Right renal pelvis (tissue), 4 donors: ENCODE measurements around the gene B4GALT3. TPM values are rescaled to one million over a fixed set of nuclear protein-coding genes. Genes with fewer than 3 reads are reported as not detected.
A peak's percentile ranks its signal among the peaks of the same experiment; 100 is the strongest.

Source experiments
- DNase-seq, 4 donors: peaks; one replicate each; pipeline ENCODE4 v3.0.0-alpha.2; 2013; ENCODE audit warnings: low read depth in 4 of 4, low spot score in 3 of 4, missing footprints in 1 of 4
- polyA plus RNA-seq, 4 donors: library from polyadenylated mRNA; unstranded; fragments of 120-200 nt; gene quantifications; one replicate each; pipeline ENCODE4 v1.2.1, GENCODE V29; 2013; ENCODE audit not compliant: insufficient read length in 4 of 4

Gene B4GALT3
- polyA plus RNA-seq, 4 donors = 43.6 to 46.2 (median 44.9) TPM

DNA sequence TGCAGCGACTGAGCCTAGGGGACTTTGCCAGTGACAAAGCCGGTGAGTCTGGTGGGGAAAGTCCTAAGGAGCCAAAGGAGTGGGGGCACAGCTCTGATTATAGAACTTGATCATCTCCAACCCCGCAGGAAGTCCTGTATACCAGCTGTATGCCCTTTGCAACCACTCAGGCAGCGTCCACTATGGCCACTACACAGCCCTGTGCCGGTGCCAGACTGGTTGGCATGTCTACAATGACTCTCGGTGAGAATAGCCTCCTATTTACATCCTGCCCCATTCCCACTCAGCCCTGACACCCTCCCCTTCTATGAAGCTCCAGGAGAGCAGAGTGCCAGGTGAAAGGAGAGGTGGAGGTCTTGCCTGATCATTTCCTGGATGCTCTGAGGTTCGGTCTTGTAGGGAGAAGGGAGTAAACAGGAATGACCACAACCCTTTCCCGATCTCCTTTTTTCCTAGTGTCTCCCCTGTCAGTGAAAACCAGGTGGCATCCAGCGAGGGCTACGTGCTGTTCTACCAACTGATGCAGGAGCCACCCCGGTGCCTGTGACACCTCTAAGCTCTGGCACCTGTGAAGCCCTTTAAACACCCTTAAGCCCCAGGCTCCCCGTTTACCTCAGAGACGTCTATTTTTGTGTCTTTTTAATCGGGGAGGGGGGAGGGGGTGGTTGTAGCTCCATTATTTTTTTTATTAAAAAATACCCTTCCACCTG lies 12.3 kb downstream of the B4GALT3 start:
- DNase-seq = no peak

DNA sequence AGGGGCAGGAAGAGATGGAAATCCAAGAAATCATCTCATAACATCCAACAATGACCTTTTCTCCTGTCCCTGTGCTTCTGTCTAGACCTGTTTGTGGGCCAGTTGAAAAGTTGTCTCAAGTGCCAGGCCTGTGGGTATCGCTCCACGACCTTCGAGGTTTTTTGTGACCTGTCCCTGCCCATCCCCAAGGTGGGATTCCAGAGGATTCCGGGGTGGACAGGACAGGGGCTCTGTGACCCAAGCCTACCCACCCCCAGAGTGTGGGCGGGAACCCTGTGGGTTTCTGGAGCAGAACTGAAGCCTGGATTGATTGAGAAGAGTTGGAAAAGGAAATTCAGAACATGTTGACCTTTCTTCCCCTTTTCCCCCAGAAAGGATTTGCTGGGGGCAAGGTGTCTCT lies 13.5 kb downstream of the B4GALT3 start:
- no peak for DNase-seq

DNA sequence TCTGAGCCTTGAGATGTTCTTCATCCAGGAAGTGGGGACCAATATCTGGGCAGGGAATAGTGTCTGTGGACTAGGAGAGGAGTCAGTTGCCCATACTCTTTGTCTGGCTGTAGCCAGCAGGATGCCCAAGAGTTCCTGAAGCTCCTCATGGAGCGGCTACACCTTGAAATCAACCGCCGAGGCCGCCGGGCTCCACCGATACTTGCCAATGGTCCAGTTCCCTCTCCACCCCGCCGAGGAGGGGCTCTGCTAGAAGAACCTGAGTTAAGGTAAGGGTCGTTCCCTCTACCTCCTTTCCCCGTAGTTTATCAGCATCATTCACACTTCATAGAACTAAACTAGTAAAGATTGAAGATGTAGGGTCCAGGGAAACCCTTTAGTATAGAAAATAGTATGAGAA lies 14.5 kb downstream of the B4GALT3 start:
- no peak for DNase-seq

DNA sequence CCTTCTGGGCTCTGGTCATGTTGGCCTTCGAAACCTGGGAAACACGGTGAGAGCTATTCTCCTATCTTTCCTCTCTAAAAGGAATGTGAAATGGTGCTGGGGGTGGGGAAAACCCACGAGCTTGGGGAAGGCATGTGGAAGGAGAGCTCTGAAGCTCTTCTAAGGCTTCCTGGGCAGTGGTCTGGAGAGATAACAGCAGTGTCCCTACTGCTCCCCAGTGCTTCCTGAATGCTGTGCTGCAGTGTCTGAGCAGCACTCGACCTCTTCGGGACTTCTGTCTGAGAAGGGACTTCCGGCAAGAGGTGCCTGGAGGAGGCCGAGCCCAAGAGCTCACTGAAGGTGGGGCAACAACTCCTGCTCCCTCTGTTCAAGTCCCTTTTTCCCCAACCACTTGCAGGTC lies 15.3 kb downstream of the B4GALT3 start:
- no peak for DNase-seq

DNA sequence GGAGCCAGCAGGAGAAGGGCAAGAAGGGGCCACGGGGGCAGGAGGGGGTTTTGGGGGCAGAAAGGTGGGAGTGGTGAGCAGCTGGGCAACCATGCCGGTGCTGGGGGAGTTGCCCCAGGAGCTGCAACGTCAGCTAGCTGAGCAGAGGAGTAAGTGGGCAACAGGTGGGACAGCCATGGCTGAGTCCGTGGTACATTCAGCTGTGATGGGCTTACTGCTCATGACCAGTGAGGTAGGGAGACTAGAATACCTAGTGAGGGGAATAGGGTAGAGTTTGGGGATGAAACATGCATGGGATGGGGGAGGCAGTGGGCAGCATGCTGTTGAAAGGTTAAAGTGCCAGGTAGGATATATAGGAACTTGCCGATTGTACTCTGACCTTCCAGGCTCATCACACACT lies 15.7 kb downstream of the B4GALT3 start:
- no peak for DNase-seq

DNA sequence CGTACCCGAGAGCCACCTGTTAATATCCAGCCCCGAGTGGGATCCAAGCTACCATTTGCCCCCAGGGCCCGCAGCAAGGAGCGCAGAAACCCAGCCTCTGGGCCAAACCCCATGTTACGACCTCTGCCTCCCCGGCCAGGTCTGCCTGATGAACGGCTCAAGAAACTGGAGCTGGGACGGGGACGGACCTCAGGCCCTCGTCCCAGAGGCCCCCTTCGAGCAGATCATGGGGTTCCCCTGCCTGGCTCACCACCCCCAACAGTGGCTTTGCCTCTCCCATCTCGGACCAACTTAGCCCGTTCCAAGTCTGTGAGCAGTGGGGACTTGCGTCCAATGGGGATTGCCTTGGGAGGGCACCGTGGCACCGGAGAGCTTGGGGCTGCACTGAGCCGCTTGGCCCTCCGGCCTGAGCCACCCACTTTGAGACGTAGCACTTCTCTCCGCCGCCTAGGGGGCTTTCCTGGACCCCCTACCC lies 16.6 kb downstream of the B4GALT3 start:
- no peak for DNase-seq

DNA sequence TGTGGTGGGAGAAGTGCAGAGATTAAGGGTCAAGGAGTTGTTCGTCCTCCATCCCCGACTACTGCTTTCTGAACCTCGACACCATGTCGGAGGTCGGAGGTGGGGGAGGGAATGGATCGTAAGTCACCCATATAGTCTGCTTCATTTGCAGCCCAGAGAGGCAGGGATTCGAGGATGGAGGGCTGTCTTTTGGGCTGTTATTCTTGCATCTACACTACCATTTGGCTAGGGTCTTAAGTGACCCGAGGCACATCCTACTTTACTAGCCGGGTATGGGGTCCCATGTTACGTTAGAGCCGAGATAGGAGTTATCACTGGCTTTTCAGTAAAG lies 17.4 kb downstream of the B4GALT3 start:
- DNase-seq = no peak

DNA sequence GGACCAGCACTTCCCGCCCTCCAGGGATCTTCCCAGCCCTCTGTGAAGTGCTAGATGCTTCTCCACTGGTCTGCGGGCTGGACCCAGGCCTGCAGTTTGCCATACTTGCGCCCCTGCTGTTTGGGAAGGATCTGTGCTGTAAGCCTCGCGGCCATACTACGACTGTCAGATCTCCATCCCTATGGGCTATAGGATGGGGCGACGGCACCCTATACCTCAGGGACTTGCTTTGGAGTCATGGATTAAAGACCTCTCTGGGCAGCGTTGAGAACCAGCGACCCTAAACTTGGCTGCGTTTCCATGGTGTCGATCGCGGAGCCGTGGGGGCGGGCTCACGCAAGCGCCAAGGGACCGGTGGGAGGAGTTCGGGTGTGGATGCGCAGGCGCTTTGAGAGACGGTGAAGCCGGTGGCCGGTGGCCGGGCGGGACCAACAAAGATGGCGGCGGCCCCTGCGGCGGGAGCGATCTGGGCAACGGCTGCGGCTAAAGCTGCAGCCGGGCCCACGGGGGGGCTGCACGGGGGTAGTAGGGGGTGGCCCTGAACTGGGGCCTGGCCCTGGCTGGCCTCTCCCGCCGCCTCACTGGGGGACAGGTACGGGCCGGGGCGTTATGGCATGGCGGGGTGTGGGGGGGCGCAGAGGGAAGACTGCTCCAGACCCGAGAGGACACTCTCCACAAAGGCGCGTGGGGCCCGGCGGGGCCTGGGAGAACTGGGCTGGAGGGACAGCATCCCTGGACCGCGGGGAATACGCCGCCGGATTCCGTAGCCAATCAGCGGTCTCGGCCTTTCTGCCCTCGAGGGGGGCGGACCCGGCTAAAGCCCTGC lies 18.0 kb downstream of the B4GALT3 start, which contains the start of gene USP21:
Gene USP21 (plus strand): TSS at position 414 of the 826 bp plus-strand sequence. CDS start 1,141 bp downstream, outside the sequence.
- peak; percentile 84 to 93 (median 85) for DNase-seq

DNA sequence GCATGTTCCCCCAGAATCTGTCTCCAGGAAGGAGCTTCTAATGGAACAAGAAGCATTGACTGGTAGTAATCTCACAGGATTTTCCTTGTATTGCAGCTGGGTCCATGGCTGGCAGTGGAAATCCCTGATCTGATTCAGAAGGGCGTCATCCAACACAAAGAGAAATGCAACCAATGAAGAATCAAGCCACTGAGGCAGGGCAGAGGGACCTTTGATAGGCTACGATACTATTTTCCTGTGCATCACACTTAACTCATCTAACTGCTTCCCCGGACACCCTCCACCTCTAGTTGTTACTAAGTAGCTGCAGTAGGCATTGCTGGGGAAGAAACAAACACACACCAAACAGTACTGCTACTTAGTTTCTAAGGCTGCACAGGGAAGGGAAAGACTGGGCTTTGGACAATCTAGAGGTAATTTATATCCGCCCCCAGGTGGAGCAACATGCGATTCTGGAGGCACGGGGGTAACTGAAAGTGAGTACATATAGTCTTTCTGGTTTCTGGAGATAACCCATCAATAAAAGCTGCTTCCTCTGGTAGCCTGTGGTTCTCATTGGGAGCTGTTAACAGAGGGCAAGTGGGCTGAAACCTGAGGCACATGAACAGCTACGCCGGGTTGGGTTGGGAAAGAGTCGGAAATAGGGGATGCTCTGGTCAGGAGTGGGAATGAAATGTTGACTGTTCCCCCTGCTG lies 18.8 kb downstream of the B4GALT3 start:
- no peak for DNase-seq

DNA sequence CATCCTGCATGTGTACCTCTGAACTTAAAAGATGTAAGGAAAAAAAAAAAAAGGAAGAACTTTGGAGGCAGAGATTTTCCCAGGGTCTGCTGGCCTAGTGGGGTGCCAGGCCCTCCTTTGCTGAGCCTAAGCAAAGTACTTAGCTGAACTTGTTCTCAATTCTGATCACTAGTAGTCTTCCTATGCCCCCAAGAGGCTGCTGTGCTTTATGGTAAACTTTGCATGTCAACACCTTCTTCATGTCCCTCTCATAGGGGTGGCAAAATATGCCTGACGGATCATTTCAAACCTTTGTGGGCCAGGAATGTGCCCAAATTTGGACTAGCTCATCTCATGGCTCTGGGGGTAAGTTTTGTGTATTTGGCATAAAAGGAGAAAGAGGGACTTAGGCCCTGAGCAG lies 19.4 kb downstream of the B4GALT3 start:
- no peak for DNase-seq

DNA sequence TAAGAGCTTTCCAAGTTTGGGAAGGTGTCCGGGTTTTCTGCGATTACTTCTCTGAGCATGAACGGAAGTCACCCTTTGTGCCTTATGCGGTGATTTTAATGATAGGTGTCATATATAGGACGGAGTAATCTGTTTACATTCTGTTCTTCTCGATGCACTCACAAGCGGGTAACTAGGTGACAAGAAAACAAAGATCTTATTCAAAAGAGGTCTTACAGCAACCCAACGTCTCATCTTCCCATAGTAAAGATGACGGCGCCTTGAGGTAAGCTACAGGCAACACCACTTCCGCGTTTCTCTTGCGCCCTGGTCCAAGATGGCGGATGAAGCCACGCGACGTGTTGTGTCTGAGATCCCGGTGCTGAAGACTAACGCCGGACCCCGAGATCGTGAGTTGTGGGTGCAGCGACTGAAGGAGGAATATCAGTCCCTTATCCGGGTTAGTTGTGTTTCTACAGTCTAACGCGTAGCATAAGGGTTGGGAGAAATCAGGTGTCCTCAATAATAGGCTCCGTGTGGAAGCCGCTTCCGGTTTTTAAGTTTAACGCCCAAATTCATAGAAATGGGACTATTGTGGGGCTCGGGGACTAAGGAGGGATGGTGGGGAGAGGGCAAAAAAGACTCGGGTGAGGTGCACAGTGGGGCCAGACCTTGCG lies 23.5 kb downstream of the B4GALT3 start, which contains the start of gene UFC1:
Gene UFC1 (plus strand): TSS at position 297 of the 656 bp plus-strand sequence. CDS start 20 bp downstream, at position 317.
- DNase-seq = peak in 3 of 4 donors; percentile 75 to 86 (median 83)

DNA sequence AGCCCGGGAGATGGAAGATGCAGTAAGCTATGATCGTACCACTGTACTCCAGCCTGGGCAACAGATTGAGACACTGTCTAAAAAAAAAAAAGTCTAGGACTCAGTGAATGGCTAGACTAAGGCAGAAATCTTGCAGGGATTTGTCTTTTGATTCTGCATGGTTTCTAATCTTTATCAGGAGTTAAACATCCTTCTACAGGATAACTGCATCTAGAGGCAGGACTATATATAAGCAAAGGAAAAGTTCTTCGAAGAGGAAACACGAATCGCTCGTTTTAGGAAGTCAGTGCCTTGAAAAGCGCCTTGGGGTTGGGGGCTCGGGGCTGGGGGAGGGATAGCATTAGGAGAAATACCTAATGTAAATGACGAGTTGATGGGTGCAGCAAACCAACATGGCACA lies 24.1 kb downstream of the B4GALT3 start:
- DNase-seq = no peak

DNA sequence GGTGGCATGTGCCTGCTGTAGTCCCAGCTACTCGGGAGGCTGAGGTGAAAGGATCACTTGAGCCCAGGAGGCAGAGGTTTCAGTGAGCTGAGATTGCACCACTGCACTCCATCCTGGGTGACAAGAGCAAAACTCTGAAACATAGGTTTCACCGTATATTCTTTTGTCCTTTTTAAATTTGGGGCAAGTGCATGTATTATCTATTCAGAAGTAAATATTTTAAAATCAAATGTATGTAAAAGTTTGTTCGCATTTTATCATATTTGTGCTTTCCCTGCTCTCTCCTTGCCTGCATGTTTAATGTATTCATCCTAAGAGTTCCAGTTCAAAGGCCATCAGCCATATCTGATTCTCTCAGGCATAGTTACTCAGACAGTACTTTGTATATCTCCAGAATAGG lies 31.5 kb downstream of the B4GALT3 start:
- no peak for DNase-seq

DNA sequence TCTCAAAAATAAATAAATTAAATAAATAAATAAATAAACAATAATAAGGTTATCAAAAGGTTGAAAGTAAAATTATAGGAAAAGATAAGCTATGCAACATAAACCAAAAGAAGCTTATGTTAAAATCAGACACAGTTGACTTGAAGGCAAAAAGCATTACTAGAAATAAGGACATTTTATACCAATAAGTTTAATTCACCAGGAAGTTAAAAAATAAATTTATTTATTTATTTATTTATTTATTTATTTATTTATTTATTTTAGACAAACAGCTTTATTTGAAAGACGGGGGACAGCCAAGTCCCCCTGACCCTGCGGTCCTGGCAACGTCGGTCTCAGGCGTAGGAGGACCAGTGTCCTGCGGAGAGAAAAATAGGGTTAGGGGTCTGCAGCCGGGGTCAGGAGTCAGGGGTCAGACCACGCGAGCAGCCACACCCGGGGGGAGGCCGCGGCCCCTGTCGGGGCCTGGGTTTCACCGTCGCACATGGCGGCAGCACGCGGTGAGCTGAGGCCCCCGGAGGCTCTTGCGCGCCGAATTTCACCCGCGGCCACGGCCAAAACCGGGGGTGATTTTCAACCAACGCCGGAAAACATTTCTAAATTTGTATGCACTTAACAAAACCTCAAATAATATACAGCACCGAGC lies 36.4 kb downstream of the B4GALT3 start:
- DNase-seq = no peak

DNA sequence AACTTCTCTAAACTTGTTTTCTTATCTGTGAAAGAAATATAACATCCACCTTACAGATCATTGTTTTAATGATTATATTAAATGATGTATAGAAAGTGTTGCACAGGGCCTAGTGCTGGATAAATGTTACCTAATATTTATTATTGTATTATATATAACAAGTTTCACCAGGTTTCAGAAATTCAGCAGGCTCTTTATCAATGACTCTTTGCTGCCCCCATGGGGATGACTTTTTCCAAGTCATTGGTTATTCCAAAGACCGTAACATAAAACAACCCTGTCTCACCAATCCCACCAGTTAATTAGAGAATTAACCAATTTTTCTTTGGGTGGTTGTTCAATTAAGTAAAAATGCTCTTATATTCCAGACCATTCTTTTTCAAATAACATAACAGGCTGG lies 37.5 kb downstream of the B4GALT3 start:
- DNase-seq = no peak

DNA sequence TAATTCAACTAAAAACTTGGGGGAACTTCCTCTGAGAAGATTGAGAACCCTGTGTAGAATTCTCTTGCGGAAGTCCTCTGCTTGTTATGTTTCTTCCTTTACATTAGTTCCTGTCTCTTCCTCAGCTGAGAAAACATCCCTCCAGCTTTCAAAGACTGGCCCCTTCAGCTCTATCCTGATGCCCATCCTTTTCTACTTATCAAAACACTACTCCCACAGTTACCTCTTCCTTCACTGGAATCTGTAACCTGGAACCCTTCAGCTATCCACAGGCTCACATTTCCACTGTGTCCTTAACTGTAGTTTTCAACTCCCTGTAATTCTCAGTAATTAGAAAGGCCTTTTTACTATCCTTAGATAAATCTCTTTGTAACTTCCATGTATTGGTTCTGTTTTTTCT lies 38.9 kb downstream of the B4GALT3 start:
- DNase-seq = no peak

DNA sequence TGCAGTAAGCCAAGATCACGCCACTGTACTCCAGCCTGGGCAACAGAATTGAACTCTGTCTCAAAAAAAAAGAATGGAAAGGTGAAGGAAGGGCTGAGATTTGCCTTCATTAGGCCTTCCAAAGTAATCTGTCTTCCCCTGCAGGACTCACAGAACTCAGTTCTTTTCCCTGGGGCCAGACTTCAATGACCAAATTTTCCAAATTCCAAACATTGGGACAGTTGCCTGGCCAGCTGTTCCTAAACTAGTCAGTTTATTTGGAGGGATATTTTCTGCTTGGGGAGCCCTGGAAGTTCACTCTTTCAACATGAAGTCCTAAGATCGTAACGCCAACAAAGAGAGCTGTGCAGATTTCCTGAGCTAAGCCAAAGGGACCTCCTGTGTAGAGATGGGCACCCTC lies 39.4 kb downstream of the B4GALT3 start:
- DNase-seq = no peak

DNA sequence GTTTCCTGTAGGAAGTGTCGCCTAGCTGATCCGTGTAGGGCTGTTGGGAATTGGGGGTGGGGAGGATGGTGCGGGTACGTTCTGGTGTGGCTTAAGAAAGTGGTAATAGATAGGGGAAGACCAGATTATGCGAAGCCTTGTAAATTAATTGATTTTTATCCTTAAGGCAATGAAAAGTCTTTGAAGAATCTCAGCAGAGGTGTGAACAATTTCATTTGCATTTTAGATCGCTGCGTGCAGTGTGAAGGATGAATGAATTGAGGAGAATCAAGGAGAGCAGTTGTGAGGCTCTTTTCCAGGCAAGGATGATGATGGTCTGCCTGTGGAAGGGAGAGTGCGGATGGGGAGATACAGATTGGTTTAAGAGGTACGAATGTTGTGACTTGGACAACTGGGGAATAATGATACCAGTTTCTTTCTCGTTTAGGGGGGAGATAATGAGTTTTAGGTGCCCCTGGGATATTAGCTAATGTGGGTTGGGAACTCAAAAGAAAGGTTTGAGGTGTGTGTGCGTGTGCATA lies 44.0 kb downstream of the B4GALT3 start:
- DNase-seq = no peak

DNA sequence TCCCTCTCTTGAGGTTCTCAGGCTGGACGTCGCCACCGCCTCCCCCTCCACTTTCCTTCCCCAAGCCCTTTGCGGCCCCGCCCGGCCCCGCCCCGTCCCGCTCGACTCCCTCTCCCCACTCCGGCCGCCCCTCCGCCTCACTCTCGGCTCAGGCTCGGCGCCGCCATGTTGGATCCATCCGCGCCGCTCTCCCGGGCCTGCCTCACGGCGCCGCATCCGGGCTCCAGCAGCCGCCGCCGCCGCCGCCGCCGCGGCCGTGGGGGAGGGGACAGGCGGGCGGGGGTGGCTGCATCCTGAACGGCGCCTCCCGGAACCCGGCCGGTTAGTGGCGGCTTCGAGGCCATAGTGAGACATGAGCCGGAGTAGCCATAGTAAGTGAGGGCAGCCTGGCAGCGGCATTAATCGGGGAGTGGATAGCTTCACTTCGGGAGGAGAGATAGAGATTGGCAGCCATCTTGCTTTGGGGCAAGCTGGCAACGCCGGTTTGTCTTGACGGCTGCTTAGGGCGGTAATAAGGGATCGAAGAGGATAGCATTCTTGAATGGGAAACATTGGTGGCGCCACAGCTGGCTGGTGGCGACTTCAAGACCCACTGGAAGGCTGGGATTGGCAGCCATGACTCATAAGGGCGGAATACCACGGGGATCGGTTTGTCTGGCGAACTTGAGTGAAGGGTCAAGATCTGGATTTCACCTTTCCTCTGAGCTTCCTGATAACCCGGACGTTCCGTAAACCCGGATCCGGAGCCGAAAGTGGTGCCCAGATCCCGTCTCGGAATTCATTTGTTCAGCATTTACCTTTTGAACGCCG lies 44.7 kb downstream of the B4GALT3 start, which contains the start of gene DEDD:
Gene DEDD (minus strand): TSS at position 258 of the 810 bp plus-strand sequence. CDS start 8,205 bp downstream, outside the sequence.
- peak; percentile 83 to 91 (median 86) for DNase-seq
